Measurements from ENCODE around the gene MRPL23.

GRCh38 chr11:1989953-1990352, 42.8 kb downstream of the MRPL23 start:
- TF ChIP-seq POLR2A (IDR thresholded peaks at IDR 0.05) (no peak), CTCF (IDR thresholded peaks at IDR 0.05) (no peak)
